IMR-90 (cell line): ENCODE data around the gene SNRPD1. TPM values are rescaled to one million over a fixed set of nuclear protein-coding genes. Genes with fewer than 3 reads are reported as not detected.

Source experiments
- ATAC-seq: fragments of 200-7000 bp; cut with Tn5 transposase; 2 replicates; pipeline ENCODE4 v1.9.1; 2020; ENCODE audit warnings: low read depth, mild to moderate bottlenecking, moderate library complexity
- BruUV-seq: library from RNA; stranded (reverse); fragments of 400-500 nt; replicated peaks from 2 replicates; lab custom pipeline; 2021; lab: Mats Ljungman, UMichigan
- CTCF ChIA-PET: fragments of 300-600 bp; formaldehyde crosslinking; extraction: SDS; loops from one replicate; lab custom pipeline; 2021; ENCODE audit warnings: antibody characterized with exemption; lab: Yijun Ruan, JAX
- POLR2A ChIA-PET: fragments of 300-600 bp; sonication (Branson Sonifier 250); formaldehyde crosslinking; loops from one replicate; lab custom pipeline; 2022; ENCODE audit warnings: antibody characterized with exemption; ENCODE audit not compliant: unreplicated experiment; lab: Charles Lee
- DNase-seq: peaks from one replicate; pipeline ENCODE4 v3.0.0; 2013
- H2AFZ ChIP-seq: replicated peaks from 2 replicates; pipeline ENCODE3; 2013; ENCODE audit warnings: low read length, mild to moderate bottlenecking; ENCODE audit not compliant: poor library complexity
- H2AK5ac ChIP-seq: 2 replicates; pipeline ENCODE4 v1.6.1; 2013; ENCODE audit warnings: low read depth, low read length, inconsistent platforms
- H2AK9ac ChIP-seq: replicated peaks from 2 replicates; pipeline ENCODE3; 2013; ENCODE audit warnings: mild to moderate bottlenecking, low read depth, low read length, moderate library complexity; ENCODE audit not compliant: poor library complexity
- H2BK120ac ChIP-seq: 2 replicates; pipeline ENCODE4 v1.6.1; 2013; ENCODE audit warnings: low read depth, low read length, inconsistent platforms
- H2BK15ac ChIP-seq: 3 replicates; pipeline ENCODE4 v1.6.1; 2013; ENCODE audit warnings: low read depth, low read length, inconsistent platforms
- H2BK20ac ChIP-seq: 2 replicates; pipeline ENCODE4 v1.6.1; 2013; ENCODE audit warnings: low read depth, mild to moderate bottlenecking, inconsistent platforms, low read length, moderate library complexity
- H2BK5ac ChIP-seq: 2 replicates; pipeline ENCODE4 v1.6.1; 2013; ENCODE audit warnings: mild to moderate bottlenecking, low read depth, low read length, inconsistent platforms; ENCODE audit not compliant: poor library complexity, severe bottlenecking
- H3K14ac ChIP-seq: replicated peaks from 2 replicates; pipeline ENCODE4 v1.6.1; 2013; ENCODE audit warnings: low read depth, low read length, inconsistent platforms
- H3K18ac ChIP-seq: 2 replicates; pipeline ENCODE4 v1.6.1; 2013; ENCODE audit warnings: low read depth, low read length, control low read depth
- H3K23ac ChIP-seq: 2 replicates; pipeline ENCODE4 v1.6.1; 2013; ENCODE audit warnings: low read depth, low read length, inconsistent platforms
- H3K27ac ChIP-seq: 2 replicates; pipeline ENCODE4 v1.5.1; 2013; ENCODE audit warnings: mild to moderate bottlenecking, control low read depth, low read length; ENCODE audit not compliant: insufficient read depth
- H3K27me3 ChIP-seq: 2 replicates; pipeline ENCODE4 v1.6.1; 2013; ENCODE audit warnings: low read length; ENCODE audit not compliant: control insufficient read depth, insufficient read depth
- H3K36me3 ChIP-seq: 2 replicates; pipeline ENCODE4 v1.6.1; 2013; ENCODE audit warnings: low read length, mixed read lengths; ENCODE audit not compliant: control insufficient read depth, insufficient read depth
- H3K4ac ChIP-seq: 2 replicates; pipeline ENCODE4 v1.6.1; 2013; ENCODE audit warnings: low read depth, low read length, inconsistent platforms
- H3K4me1 ChIP-seq: 2 replicates; pipeline ENCODE4 v1.6.1; 2013; ENCODE audit warnings: low read length, mixed read lengths; ENCODE audit not compliant: control insufficient read depth, insufficient read depth
- H3K4me2 ChIP-seq: 2 replicates; pipeline ENCODE4 v1.6.1; 2013; ENCODE audit warnings: low read depth, mild to moderate bottlenecking, control low read depth, low read length, moderate library complexity
- H3K4me3 ChIP-seq: 2 replicates; pipeline ENCODE4 v1.5.1; 2013; ENCODE audit warnings: low read depth, mild to moderate bottlenecking, control low read depth, low read length, moderate library complexity; ENCODE audit not compliant: insufficient read depth
- H3K56ac ChIP-seq: 2 replicates; pipeline ENCODE4 v1.6.1; 2013; ENCODE audit warnings: low read length, inconsistent platforms; ENCODE audit not compliant: insufficient read depth; ENCODE audit errors: extremely low read depth
- H3K79me1 ChIP-seq, 2 experiments: 2 replicates each; pipeline ENCODE4 v1.6.1; 2013; ENCODE audit warnings: low read length in 2 of 2, inconsistent platforms in 1 of 2, low read depth in 1 of 2
- H3K9ac ChIP-seq: 2 replicates; pipeline ENCODE4 v1.6.1; 2013; ENCODE audit warnings: low read depth, low read length, control low read depth
- H3K9me1 ChIP-seq: 2 replicates; pipeline ENCODE4 v1.6.1; 2013; ENCODE audit warnings: low read length, inconsistent platforms; ENCODE audit not compliant: insufficient read depth
- H3K9me3 ChIP-seq: 2 replicates; pipeline ENCODE4 v1.6.1; 2013; ENCODE audit warnings: low read length; ENCODE audit not compliant: control insufficient read depth, insufficient read depth
- H4K20me1 ChIP-seq: 2 replicates; pipeline ENCODE4 v1.6.1; 2013; ENCODE audit warnings: low read length, inconsistent platforms; ENCODE audit not compliant: insufficient read depth
- H4K5ac ChIP-seq: 2 replicates; pipeline ENCODE4 v1.6.1; 2013; ENCODE audit warnings: mild to moderate bottlenecking, low read depth, low read length, control low read depth
- H4K8ac ChIP-seq, 2 experiments: 2 replicates each; pipeline ENCODE4 v1.6.1; 2013; ENCODE audit warnings: low read depth in 2 of 2, low read length in 2 of 2, control low read depth in 1 of 2, inconsistent platforms in 1 of 2
- H4K91ac ChIP-seq: 2 replicates; pipeline ENCODE4 v1.6.1; 2013; ENCODE audit warnings: low read depth, low read length, inconsistent platforms; ENCODE audit not compliant: insufficient read depth
- BHLHE40 ChIP-seq: fragments of 150-350 bp; IDR thresholded peaks from 2 replicates; pipeline ENCODE4 v1.6.1; 2016; ENCODE audit warnings: mild to moderate bottlenecking, low read depth, low read length
- CEBPB ChIP-seq: IDR thresholded peaks from 2 replicates; pipeline ENCODE4 v1.6.1; 2012; ENCODE audit warnings: low read depth, low read length, improper control_type of control experiment
- CHD1 ChIP-seq: IDR thresholded peaks from 2 replicates; pipeline ENCODE4 v1.6.1; 2012; ENCODE audit warnings: low read depth, low read length, improper control_type of control experiment
- CTCF ChIP-seq: conservative IDR thresholded peaks from 2 replicates; pipeline ENCODE4 v1.5.1; 2012; ENCODE audit warnings: mild to moderate bottlenecking, low read depth, low read length, improper control_type of control experiment
- MAFK ChIP-seq: IDR thresholded peaks from 2 replicates; pipeline ENCODE4 v1.6.1; 2012; ENCODE audit warnings: low read depth, low read length, improper control_type of control experiment
- MAZ ChIP-seq: IDR thresholded peaks from 2 replicates; pipeline ENCODE4 v1.6.1; 2012; ENCODE audit warnings: low read depth, mild to moderate bottlenecking, low read length, improper control_type of control experiment, moderate library complexity, borderline replicate concordance
- MXI1 ChIP-seq: IDR thresholded peaks from 2 replicates; pipeline ENCODE4 v1.6.1; 2012; ENCODE audit warnings: low read depth, mild to moderate bottlenecking, low read length, moderate library complexity, borderline replicate concordance
- NFE2L2 ChIP-seq: fragments of 150-350 bp; IDR thresholded peaks from 2 replicates; pipeline ENCODE4 v1.6.1; 2016; ENCODE audit warnings: low read depth, mild to moderate bottlenecking, low read length
- RAD21 ChIP-seq: IDR thresholded peaks from 2 replicates; pipeline ENCODE4 v1.6.1; 2012; ENCODE audit warnings: low read length, improper control_type of control experiment
- RCOR1 ChIP-seq: IDR thresholded peaks from 2 replicates; pipeline ENCODE4 v1.6.1; 2012; ENCODE audit warnings: mild to moderate bottlenecking, low read length, improper control_type of control experiment; ENCODE audit not compliant: insufficient replicate concordance
- RFX5 ChIP-seq: IDR thresholded peaks from 2 replicates; pipeline ENCODE4 v1.8.0; 2012; ENCODE audit warnings: low read depth, mild to moderate bottlenecking, low read length, moderate library complexity
- SMC3 ChIP-seq: fragments of 150-350 bp; IDR thresholded peaks from 2 replicates; pipeline ENCODE4 v1.6.1; 2016; ENCODE audit warnings: low read depth, mild to moderate bottlenecking, antibody characterized with exemption, low read length, moderate library complexity
- WGBS, 2 experiments: methylation state at CpG; one replicate each; pipeline versions ENCODE4 v1.1.5 to v1.1.7; 2013; ENCODE audit warnings: missing lambda C conversion rate in 2 of 2; ENCODE audit not compliant: insufficient read length in 1 of 2; ENCODE audit errors: extremely low coverage in 2 of 2; 5-methylcytosine and 5-hydroxymethylcytosine counted together
- dilution Hi-C: fragments of 300-500 bp; cut with HindIII; formaldehyde crosslinking; loops from one replicate; pipeline ENCODE4 v1.14.3; 2018; ENCODE audit warnings: low sequenced_read_pairs; ENCODE audit not compliant: unreplicated experiment
- in situ Hi-C: fragments of 300-500 bp; cut with MboI; formaldehyde crosslinking; loops from 3 replicates; pipeline ENCODE4 v1.14.3; 2019; ENCODE audit warnings: low sequenced_read_pairs, inconsistent platforms, mixed read lengths
- intact Hi-C: fragments of 100-400 bp; cut with micrococcal nuclease; formaldehyde crosslinking; loops from 2 replicates; pipeline ENCODE4 v1.10.0; 2022
- polyA plus RNA-seq, 3 experiments: library from polyadenylated mRNA; depleted of rRNA; stranded (reverse); fragments of >200 nt; gene quantifications; 2 replicates each; pipeline ENCODE4 v1.2.3, GENCODE V29; 2012; ENCODE audit warnings: low replicate concordance in 1 of 3
- total RNA-seq: library from RNA; depleted of rRNA; stranded (reverse); fragments of >200 nt; gene quantifications from 2 replicates; pipeline ENCODE4 v1.2.3, GENCODE V29; 2012
- TF ChIP-seq, protein P1 (sequence below): fragments of 150-350 bp; IDR thresholded peaks from 2 replicates; pipeline ENCODE4 v1.6.1; 2017; ENCODE audit warnings: mild to moderate bottlenecking, antibody characterized with exemption, low read length, low read depth

Gene SNRPD1
- total and polyA plus RNA-seq, 2 of the 4 experiments (the other 2 are of a cell fraction): 6.8 to 19.8 TPM

- dilution Hi-C loops (no loop called here), in situ Hi-C loops (no loop called here), intact Hi-C loops (no loop called here)
- Histone ChIP-seq H4K91ac (no peak overlapping the region), H3K79me1 (no peaks in the 10 kb centered on the region), H2AK5ac (no peak overlapping the region), H3K4me1 (peaks cover 3% of the 10 kb centered on the region; the same call in 1 of the 2 replicates), H3K23ac (no peak overlapping the region), H2BK120ac (no peak overlapping the region), H4K20me1 (no peaks in the 10 kb centered on the region), H3K4me2 (no peak overlapping the region), H2AK9ac (no peak overlapping the region), H2BK15ac (no peak overlapping the region), H4K8ac (no peak overlapping the region), H2BK20ac (no peak overlapping the region), H3K14ac (no peak overlapping the region), H3K56ac (no peak overlapping the region), H3K9me3 (no peaks in the 10 kb centered on the region), H3K27ac (no peak overlapping the region), H2BK5ac (no peak overlapping the region), H3K4ac (no peak overlapping the region), H3K4me3 (no peak overlapping the region), H3K27me3 (no peaks in the 10 kb centered on the region), H3K36me3 (no peaks in the 10 kb centered on the region), H4K5ac (no peak overlapping the region), H3K9ac (no peak overlapping the region), H3K18ac (no peak overlapping the region), H2AFZ (no peak overlapping the region), H3K9me1 (no peaks in the 10 kb centered on the region; the same call in 1 of the 2 replicates)
- CTCF ChIA-PET: no interaction called here
- DNase-seq: no peak
- POLR2A ChIA-PET: no interaction called here
- ATAC-seq: no peak
- BruUV-seq: no TSS peak
- WGBS, 2 experiments: 97% methylated on average over 3 of the region's 4 CpGs; no CpG with 5 or more reads in 1 of the 2 experiments
- TF ChIP-seq CEBPB: no peak
- TF ChIP-seq MXI1: no peak
- no peak for TF ChIP-seq RAD21
- TF ChIP-seq CTCF: no peak
- TF ChIP-seq CHD1: no peak
- TF ChIP-seq, protein P1, sequence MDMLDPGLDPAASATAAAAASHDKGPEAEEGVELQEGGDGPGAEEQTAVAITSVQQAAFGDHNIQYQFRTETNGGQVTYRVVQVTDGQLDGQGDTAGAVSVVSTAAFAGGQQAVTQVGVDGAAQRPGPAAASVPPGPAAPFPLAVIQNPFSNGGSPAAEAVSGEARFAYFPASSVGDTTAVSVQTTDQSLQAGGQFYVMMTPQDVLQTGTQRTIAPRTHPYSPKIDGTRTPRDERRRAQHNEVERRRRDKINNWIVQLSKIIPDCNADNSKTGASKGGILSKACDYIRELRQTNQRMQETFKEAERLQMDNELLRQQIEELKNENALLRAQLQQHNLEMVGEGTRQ: no peak
- no peak for TF ChIP-seq SMC3
- TF ChIP-seq BHLHE40: no peak
- TF ChIP-seq MAFK: no peak
- TF ChIP-seq MAZ: no peak
- TF ChIP-seq RFX5: no peak
- no peak for TF ChIP-seq NFE2L2
- no peak for TF ChIP-seq RCOR1
Measured at GRCh38 chr18:21652073-21652472, 40.0 kb downstream of the SNRPD1 start.
